Measurements from ENCODE around the gene MADCAM1.
"Not testable (repeated sequence)": the region's sequence is repeated elsewhere in the genome, so short reads cannot be mapped to it uniquely, and the experiment has no call there.

MADCAM1 gene

DNA sequence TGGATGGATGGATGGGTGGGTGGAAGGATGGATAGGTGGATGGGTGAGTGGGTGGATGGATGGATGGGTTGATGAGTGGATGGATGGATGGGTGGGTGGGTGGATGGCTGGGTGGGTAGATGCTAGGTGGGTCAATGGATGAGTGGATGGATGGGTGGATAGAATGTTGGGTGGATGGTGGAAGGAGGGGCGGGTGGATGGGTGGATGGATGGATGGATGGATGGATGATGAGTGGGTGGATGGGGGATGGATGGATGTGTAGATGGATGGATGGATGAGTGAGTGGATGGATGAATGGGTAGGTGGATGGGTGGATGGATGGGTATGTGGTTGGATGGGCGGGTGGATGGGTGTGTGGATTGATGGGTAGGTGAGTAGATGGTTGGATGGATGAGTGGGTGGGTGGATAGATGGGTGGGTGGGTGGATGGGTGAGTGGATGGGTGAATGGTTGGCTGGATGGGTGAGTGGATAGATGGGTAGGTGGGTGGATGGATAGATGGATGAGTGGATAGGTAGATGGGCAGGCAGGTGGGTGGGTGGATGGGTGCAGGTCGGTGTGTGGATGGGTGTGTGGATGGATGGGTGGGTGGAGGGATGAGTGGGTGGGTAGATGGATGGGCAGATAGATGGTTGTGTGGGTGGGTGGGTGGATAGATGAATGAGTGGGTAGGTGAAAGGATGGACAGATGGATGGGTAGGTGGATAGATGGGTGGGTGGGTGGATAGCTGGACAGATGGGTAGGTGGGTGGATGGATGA, 31.1 kb upstream of the MADCAM1 start:
- no peak for DNase-seq (ENCODE audit: low read depth in 2 of 3, low spot score in 1 of 3)

- no peak for DNase-seq (ENCODE audit: low read depth in 2 of 3, low spot score in 1 of 3)
These were observed 28.7 kb upstream of the MADCAM1 start for GRCh38 chr19:467554-467953.

- DNase-seq (ENCODE audit: low read depth in 2 of 3, low spot score in 1 of 3) = no peak
These were observed 27.6 kb upstream of the MADCAM1 start for GRCh38 chr19:468587-469256.

- DNase-seq (ENCODE audit: low read depth in 2 of 3, low spot score in 1 of 3) = no peak
These were observed 26.5 kb upstream of the MADCAM1 start for GRCh38 chr19:469833-470232.

GRCh38 chr19:470701-471100, 25.6 kb upstream of the MADCAM1 start:
- DNase-seq (ENCODE audit: low read depth in 2 of 3, low spot score in 1 of 3) = no peak

DNA sequence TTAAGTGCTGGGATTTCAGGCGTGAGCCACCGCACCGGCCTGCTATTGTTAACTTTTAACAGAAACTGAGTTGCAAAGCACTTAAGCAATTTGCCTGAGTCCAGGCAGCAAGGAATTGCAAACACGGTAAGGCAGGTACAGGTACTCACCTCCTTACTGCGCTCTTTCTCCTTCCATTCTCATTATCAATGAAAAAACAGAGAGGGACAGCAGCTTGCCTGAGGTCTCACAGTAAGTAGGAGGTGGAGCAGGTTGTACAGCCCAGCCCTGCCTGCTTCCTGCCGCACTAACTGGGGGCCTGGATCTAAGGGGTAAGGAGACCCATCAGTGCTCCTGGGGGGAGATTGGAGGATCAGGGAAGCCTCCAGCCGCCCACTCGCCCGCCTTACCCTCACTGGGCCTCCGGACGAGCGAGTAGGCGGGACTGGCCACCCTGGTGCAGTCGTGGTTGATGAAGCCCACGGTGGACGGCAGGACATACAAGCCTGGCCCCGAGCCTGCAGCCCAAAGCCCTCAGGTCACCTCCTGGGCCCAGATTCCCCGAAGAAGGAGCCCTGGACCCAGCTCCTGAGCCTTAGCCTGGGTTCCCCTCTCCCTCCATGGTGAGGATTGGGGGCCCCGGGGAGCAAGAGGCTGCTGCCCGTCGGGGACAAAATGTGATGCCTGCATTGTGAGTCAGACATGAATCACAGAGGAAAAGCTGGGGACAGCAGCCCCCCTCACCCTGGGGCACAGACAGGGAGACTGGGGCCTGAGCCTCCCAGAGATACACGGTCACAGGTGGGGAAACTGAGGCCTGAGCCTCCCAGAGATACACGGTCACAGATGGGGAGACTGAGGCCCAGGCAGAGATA, 24.1 kb upstream of the MADCAM1 start:
- no peak for DNase-seq (ENCODE audit: low read depth in 2 of 3, low spot score in 1 of 3)

- no peak for DNase-seq (ENCODE audit: low read depth in 2 of 3, low spot score in 1 of 3)
These were observed 21.9 kb upstream of the MADCAM1 start for GRCh38 chr19:474126-475078.

DNA sequence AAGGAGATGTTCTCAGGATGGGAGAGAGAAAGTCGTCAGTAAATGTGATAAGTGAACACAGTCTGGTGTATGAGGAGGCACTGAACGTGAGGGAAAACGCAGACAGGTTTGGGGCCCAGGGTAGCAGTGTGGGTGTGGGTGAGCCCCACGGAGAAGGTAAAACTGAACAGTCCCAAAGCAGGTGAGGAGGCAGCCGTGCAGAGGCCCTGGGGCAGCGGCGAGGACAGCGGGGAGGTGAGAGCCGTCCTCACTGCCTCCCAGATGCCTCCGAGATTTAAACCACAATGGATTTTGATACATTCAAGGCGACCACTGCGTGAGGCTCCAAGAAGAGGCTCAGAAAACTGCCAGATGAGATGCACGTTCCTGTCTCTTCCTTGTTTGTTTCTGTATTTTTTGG, 20.9 kb upstream of the MADCAM1 start:
- no peak for DNase-seq (ENCODE audit: low read depth in 2 of 3, low spot score in 1 of 3)

DNA sequence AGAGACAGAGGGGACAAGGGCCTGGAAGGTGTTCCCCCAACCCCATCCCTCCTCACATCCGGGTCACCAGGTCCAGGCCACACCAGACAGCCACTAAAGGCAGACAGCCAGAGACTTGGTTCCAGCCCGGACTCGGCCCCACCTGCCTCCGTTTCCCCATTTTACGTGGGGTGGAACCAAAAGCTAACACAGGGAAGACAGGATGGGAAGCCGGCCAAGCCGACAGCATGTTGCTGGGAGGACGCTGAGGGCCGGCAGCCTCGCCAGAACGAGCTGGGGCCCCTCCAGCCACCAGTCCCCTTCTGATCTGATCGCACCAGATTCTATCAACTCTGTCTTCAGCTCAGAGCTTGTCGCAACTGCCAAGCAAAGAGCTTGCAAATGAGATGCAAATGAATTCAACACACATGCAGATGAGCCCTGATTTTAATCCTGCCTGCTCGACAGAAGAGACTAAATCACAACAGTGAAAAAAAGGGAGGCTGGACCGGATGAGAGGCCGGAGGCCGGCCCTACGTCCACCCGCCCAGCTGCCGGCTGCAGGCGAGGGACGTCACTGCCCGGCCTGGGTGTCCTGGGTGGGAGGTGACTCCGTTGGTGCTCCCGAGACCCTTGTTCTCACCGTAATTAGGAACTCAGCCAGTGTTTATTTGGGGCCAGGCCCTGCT, 17.9 kb upstream of the MADCAM1 start:
- DNase-seq (ENCODE audit: low read depth in 2 of 3, low spot score in 1 of 3) = no peak

DNA sequence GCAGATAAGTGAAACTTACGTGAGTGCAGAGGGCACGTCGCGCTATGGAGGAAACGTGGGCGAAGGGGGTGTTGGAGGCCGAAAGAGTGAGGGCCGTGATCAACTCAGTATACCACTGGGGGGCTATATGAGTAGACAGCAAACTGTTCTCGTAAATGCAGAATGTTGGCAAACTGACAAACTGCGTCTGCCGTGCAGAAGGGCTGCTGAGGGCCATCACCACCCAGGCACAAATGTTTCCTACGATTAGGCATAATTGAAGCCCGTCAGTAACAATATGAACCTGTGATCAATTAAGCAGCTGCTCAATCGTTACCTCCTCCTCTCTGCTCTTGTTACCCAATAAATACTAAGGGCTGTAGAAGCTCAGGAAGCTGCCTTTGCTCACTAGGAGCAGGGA, 17.3 kb upstream of the MADCAM1 start:
- no peak for DNase-seq (ENCODE audit: low read depth in 2 of 3, low spot score in 1 of 3)

GRCh38 chr19:480016-480855, 16.1 kb upstream of the MADCAM1 start:
- peak; percentile 26 to 41 (median 29) for DNase-seq (ENCODE audit: low read depth in 2 of 3, low spot score in 1 of 3)

- DNase-seq (ENCODE audit: low read depth in 2 of 3, low spot score in 1 of 3) = not testable (repeated sequence)
These were observed 15.2 kb upstream of the MADCAM1 start for GRCh38 chr19:481100-481499.

DNA sequence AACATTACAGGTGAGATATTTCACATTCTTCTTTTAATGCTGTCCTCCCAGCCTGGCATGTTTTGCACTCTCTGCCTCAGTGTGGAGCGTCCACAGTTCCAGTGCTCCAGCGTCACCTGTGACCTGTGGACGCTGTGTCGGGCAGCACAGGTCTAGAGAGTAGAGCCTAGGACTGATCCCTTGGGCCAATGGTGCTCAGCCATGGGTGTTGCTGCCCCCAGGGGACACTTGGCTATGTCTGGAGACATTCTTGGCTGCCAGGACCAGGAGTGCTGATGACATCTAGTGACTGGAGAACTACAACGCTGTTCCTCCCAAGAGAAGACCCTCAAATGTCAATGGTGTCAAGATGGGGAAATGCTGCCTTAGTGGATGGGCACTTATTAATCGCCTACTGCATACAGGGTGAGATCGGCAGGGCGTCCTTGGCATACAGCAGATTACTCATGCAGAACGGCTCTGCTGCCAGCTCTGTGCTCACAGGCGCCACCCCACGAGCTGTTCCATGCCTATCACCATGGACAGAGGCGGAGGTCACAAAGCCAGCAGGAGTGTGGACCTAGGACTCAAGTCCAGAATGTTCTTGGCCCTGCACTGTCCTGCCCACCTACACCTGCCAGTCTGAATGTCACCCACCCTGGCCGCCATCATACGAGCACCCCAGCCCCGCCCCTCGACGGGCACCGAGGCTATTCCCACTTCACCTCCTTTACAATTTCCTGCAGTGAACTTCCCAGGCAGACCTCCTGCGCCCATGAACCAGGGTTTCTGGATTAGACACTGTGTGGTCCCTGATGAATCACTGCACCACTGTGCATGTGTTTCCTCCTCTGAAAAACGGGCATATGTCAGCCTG, 13.9 kb upstream of the MADCAM1 start:
- DNase-seq (ENCODE audit: low read depth in 2 of 3, low spot score in 1 of 3) = no peak

GRCh38 chr19:483332-484072, 12.8 kb upstream of the MADCAM1 start:
- DNase-seq (ENCODE audit: low read depth in 2 of 3, low spot score in 1 of 3) = no peak

- no peak for DNase-seq (ENCODE audit: low read depth in 2 of 3, low spot score in 1 of 3)
These were observed 11.8 kb upstream of the MADCAM1 start for GRCh38 chr19:484494-484893.

GRCh38 chr19:485077-485476, 11.2 kb upstream of the MADCAM1 start:
- DNase-seq (ENCODE audit: low read depth in 2 of 3, low spot score in 1 of 3) = no peak

DNA sequence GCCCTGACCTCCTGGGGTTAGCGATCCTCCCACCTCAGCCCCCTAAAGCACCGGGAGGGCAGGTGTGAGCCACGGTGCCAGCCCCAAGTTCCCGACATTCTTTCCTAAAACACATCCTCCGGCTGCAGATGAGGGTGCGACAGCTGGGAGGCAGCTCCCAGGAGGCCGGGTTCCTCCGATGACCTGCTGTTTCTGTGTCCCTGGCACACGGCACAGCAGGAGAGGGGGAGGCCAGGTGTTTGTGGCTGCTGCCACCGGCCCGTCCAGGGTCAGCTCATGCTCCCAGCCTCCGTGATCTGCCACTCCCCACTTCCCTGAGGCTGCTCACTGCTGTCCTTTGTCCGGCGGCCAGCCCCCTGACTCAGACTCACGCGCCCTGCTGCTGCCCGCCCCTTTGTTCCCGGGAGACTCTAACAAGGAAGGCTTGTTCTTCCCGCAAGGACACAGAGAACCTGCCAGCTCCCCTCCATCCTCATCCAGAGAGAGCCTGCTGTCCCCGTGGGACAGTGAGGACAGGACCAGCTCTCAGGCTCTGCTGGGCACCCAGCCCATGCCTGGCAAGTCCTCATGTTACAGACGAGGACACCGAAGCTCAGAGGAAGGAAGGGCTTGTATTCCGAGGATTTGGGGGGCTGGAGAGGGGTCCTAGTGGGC, 10.6 kb upstream of the MADCAM1 start:
- DNase-seq (ENCODE audit: low read depth in 2 of 3, low spot score in 1 of 3) = no peak
